H1 (cell line): ENCODE measurements around the gene SERPINA12. TPM values are rescaled to one million over a fixed set of nuclear protein-coding genes. Genes with fewer than 3 reads are reported as not detected.

ENCODE experiments used
- CTCF ChIA-PET: fragments of 300-600 bp; sonication (Branson Sonifier 250); formaldehyde crosslinking; loops from one replicate; lab custom pipeline; 2021; ENCODE audit not compliant: partially characterized antibody; lab: Charles Lee
- POLR2A ChIA-PET: fragments of 300-600 bp; sonication (Branson Sonifier 250); formaldehyde crosslinking; loops from one replicate; lab custom pipeline; 2021; ENCODE audit warnings: inconsistent platforms; ENCODE audit not compliant: partially characterized antibody; lab: Charles Lee
- DNase-seq, 2 experiments: peaks; one replicate each; pipeline versions ENCODE4 v3.0.0 to v3.0.0-alpha.2; 2010 to 2022; ENCODE audit warnings: low spot score in 2 of 2, low read depth in 1 of 2, mixed read lengths in 1 of 2
- FAIRE-seq: peaks from 2 replicates; lab custom pipeline; 2011; peaks lifted over from hg19 to GRCh38; lab: Jason Lieb, UNC
- H2AFZ ChIP-seq: 2 replicates; pipeline ENCODE4 v1.8.1; 2012; ENCODE audit warnings: low read length, inconsistent platforms
- H2AK5ac ChIP-seq: 2 replicates; pipeline ENCODE4 v1.6.1; 2013; ENCODE audit warnings: low read depth, low read length
- H2BK120ac ChIP-seq: replicated peaks from 2 replicates; pipeline ENCODE3; 2013; ENCODE audit warnings: low read depth, low read length, inconsistent platforms
- H2BK12ac ChIP-seq: 2 replicates; pipeline ENCODE4 v1.6.1; 2013; ENCODE audit warnings: low read depth, low read length
- H2BK15ac ChIP-seq: 2 replicates; pipeline ENCODE4 v1.6.1; 2013; ENCODE audit warnings: low read length
- H2BK20ac ChIP-seq: 2 replicates; pipeline ENCODE4 v1.6.1; 2013; ENCODE audit warnings: low read length
- H2BK5ac ChIP-seq: 2 replicates; pipeline ENCODE4 v1.6.1; 2013; ENCODE audit warnings: low read depth, low read length
- H3K14ac ChIP-seq: 2 replicates; pipeline ENCODE4 v1.6.1; 2013; ENCODE audit warnings: inconsistent platforms; ENCODE audit not compliant: insufficient read length
- H3K18ac ChIP-seq: 2 replicates; pipeline ENCODE4 v1.6.1; 2013; ENCODE audit warnings: low read length; ENCODE audit errors: extremely low read depth
- H3K23ac ChIP-seq: 2 replicates; pipeline ENCODE4 v1.6.1; 2013; ENCODE audit warnings: inconsistent platforms; ENCODE audit not compliant: insufficient read length
- H3K23me2 ChIP-seq: 2 replicates; pipeline ENCODE4 v1.6.1; 2013; ENCODE audit warnings: low read depth, low read length
- H3K27ac ChIP-seq: 2 replicates; pipeline ENCODE4 v1.6.1; 2011; ENCODE audit warnings: low read depth, low read length, inconsistent platforms
- H3K27me3 ChIP-seq, 4 experiments: replicated peaks in 1 of 4; 1 replicate in 1 of 4; 2 replicates in 3 of 4; pipeline versions ENCODE4 v1.6.1 to v1.8.1; 2011 to 2013; ENCODE audit warnings: low read length in 3 of 4, mild to moderate bottlenecking in 3 of 4, inconsistent platforms in 2 of 4, mixed read lengths in 2 of 4, moderate library complexity in 1 of 4; ENCODE audit not compliant: control insufficient read depth in 3 of 4, insufficient read depth in 3 of 4; ENCODE audit errors: extremely low read depth in 1 of 4
- H3K36me3 ChIP-seq, 4 experiments: 2 replicates each; pipeline versions ENCODE4 v1.6.1 to v1.8.1; 2011 to 2013; ENCODE audit warnings: mild to moderate bottlenecking in 4 of 4, low read length in 3 of 4, moderate library complexity in 2 of 4, control low read depth in 1 of 4, inconsistent platforms in 1 of 4; ENCODE audit not compliant: insufficient read depth in 4 of 4, control insufficient read depth in 2 of 4
- H3K4ac ChIP-seq: replicated peaks from 2 replicates; pipeline ENCODE3; 2013; ENCODE audit warnings: low read length, low read depth, mixed read lengths, inconsistent platforms; ENCODE audit not compliant: insufficient read length
- H3K4me1 ChIP-seq, 4 experiments: replicated peaks in 1 of 4; 1 replicate in 1 of 4; 2 replicates in 3 of 4; pipeline versions ENCODE4 v1.6.1 to v1.8.1; 2011 to 2013; ENCODE audit warnings: low read length in 3 of 4, inconsistent platforms in 2 of 4, mixed read lengths in 1 of 4; ENCODE audit not compliant: insufficient read depth in 4 of 4, control insufficient read depth in 3 of 4
- H3K4me2 ChIP-seq, 2 experiments: 2 replicates each; pipeline versions ENCODE4 v1.6.1 to v1.8.1; 2011 to 2013; ENCODE audit warnings: low read depth in 2 of 2, low read length in 2 of 2, control low read depth in 1 of 2, inconsistent platforms in 1 of 2, mild to moderate bottlenecking in 1 of 2; ENCODE audit not compliant: insufficient read depth in 1 of 2
- H3K4me3 ChIP-seq, 4 experiments: fragments of 200-600, 300-600 bp in 1 of 4; sonication (generic), shearing (Covaris generic), sonication (Bioruptor Twin) in 1 of 4; 2 replicates each; pipeline versions ENCODE4 v1.5.1 to v1.8.1; 2011 to 2016; ENCODE audit warnings: low read length in 4 of 4, low read depth in 3 of 4, control low read depth in 2 of 4, inconsistent platforms in 2 of 4, mild to moderate bottlenecking in 2 of 4, mixed read lengths in 1 of 4, moderate library complexity in 1 of 4; ENCODE audit not compliant: insufficient read depth in 2 of 4; ENCODE audit errors: extremely low read depth in 1 of 4
- H3K56ac ChIP-seq: replicated peaks from 2 replicates; pipeline ENCODE3; 2013; ENCODE audit warnings: low read depth, mild to moderate bottlenecking, mixed read lengths, low read length, inconsistent platforms; ENCODE audit not compliant: insufficient read length
- H3K79me1 ChIP-seq: 2 replicates; pipeline ENCODE4 v1.6.1; 2013; ENCODE audit warnings: low read depth, low read length, control low read depth
- H3K79me2 ChIP-seq, 2 experiments: 2 replicates each; pipeline versions ENCODE4 v1.6.1 to v1.8.1; 2012 to 2013; ENCODE audit warnings: low read length in 2 of 2, mild to moderate bottlenecking in 2 of 2, inconsistent platforms in 1 of 2; ENCODE audit not compliant: insufficient read depth in 2 of 2, control insufficient read depth in 1 of 2
- H3K9ac ChIP-seq, 4 experiments: replicated peaks in 1 of 4; 1 replicate in 1 of 4; 2 replicates in 3 of 4; pipeline versions ENCODE4 v1.6.1 to v1.8.1; 2011 to 2013; ENCODE audit warnings: low read depth in 3 of 4, low read length in 3 of 4, control low read depth in 2 of 4, mild to moderate bottlenecking in 2 of 4, moderate library complexity in 2 of 4, inconsistent platforms in 1 of 4; ENCODE audit errors: extremely low read depth in 1 of 4
- H3K9me3 ChIP-seq, 2 experiments: 2 replicates each; pipeline versions ENCODE4 v1.6.1 to v1.8.1; 2012 to 2013; ENCODE audit warnings: mild to moderate bottlenecking in 2 of 2, moderate library complexity in 2 of 2, control low read depth in 1 of 2, inconsistent platforms in 1 of 2, low read depth in 1 of 2, low read length in 1 of 2, mixed read lengths in 1 of 2; ENCODE audit not compliant: insufficient read depth in 2 of 2
- H4K20me1 ChIP-seq, 2 experiments: replicated peaks in 1 of 2; 2 replicates each; pipeline versions ENCODE3 to v1.8.1; 2011 to 2013; ENCODE audit warnings: inconsistent platforms in 2 of 2, low read length in 2 of 2, mild to moderate bottlenecking in 1 of 2; ENCODE audit not compliant: insufficient read depth in 2 of 2, control insufficient read depth in 1 of 2
- H4K5ac ChIP-seq: 2 replicates; pipeline ENCODE4 v1.6.1; 2013; ENCODE audit warnings: low read length, low read depth, mixed read lengths, inconsistent platforms; ENCODE audit not compliant: insufficient read length
- H4K8ac ChIP-seq: 2 replicates; pipeline ENCODE4 v1.8.0; 2013; ENCODE audit warnings: mild to moderate bottlenecking, moderate library complexity, low read length, inconsistent platforms; ENCODE audit not compliant: insufficient read depth; ENCODE audit errors: extremely low read depth
- H4K91ac ChIP-seq: replicated peaks from 2 replicates; pipeline ENCODE3; 2013; ENCODE audit warnings: low read length, mixed read lengths, inconsistent platforms; ENCODE audit not compliant: insufficient read length
- EZH2 ChIP-seq: fragments of 200-600 bp; sonication (generic); IDR thresholded peaks from 2 replicates; pipeline ENCODE4 v1.7.1; 2012; ENCODE audit warnings: low read depth, mild to moderate bottlenecking, moderate library complexity, low read length, inconsistent platforms; ENCODE audit not compliant: severe bottlenecking
- KDM1A ChIP-seq: fragments of 200-600, 300-600 bp; sonication (generic); IDR thresholded peaks from 2 replicates; pipeline ENCODE4 v1.7.1; 2016; ENCODE audit warnings: mild to moderate bottlenecking, low read length, borderline replicate concordance
- RAD21 ChIP-seq, 2 experiments: IDR thresholded peaks in 1 of 2; conservative IDR thresholded peaks in 1 of 2; 2 replicates each; pipeline ENCODE4 v1.6.1; 2011; ENCODE audit warnings: low read depth in 2 of 2, low read length in 2 of 2, improper control_type of control experiment in 1 of 2, inconsistent platforms in 1 of 2, mild to moderate bottlenecking in 1 of 2, moderate library complexity in 1 of 2
- SP1 ChIP-seq: IDR thresholded peaks from 2 replicates; pipeline ENCODE4 v1.6.1; 2011; ENCODE audit warnings: low read depth, low read length
- whole genome bisulfite sequencing, 2 experiments: shearing (Covaris generic) in 1 of 2; methylation state at CpG; one replicate each; pipeline versions ENCODE4 v1.1.6 to v1.1.7; 2013 to 2015; ENCODE audit warnings: low lambda C conversion rate in 2 of 2, mixed read lengths in 2 of 2, inconsistent platforms in 1 of 2, low coverage in 1 of 2, missing lambda C conversion rate in 1 of 2; ENCODE audit not compliant: insufficient replicate concordance in 2 of 2, insufficient coverage in 1 of 2, insufficient read length in 1 of 2; ENCODE audit errors: extremely low coverage in 1 of 2, missing lambda C conversion rate in 1 of 2; 5-methylcytosine and 5-hydroxymethylcytosine counted together
- polyA plus RNA-seq, 7 experiments: library from polyadenylated mRNA; depleted of rRNA in 3 of 7; stranded (reverse) in 5 of 7; unstranded in 2 of 7; fragments of >200 nt in 5 of 7; fragments of 200-250 nt in 2 of 7; gene quantifications; 1 replicate in 5 of 7; 2 replicates in 1 of 7; 4 replicates in 1 of 7; pipeline versions ENCODE4 v1.2.1 to v1.2.3, GENCODE V29; 2011 to 2013; ENCODE audit warnings: missing spikeins in 2 of 7, mixed read lengths in 2 of 7
- total RNA-seq: library from RNA; stranded (reverse); fragmentation: NEBNext Ultra II Directional; extraction: Animal tissue kit (Norgen Biotek cat#: 25700); gene quantifications from 2 replicates; pipeline ENCODE4 v1.2.1, GENCODE V29; 2021
- TF ChIP-seq, protein P1 (sequence below), 3 experiments: IDR thresholded peaks; 1 replicate in 2 of 3; 2 replicates in 1 of 3; pipeline versions ENCODE4 v1.5.1 to v1.6.1; 2011; ENCODE audit warnings: low read length in 3 of 3, mild to moderate bottlenecking in 3 of 3, inconsistent platforms in 2 of 3, low read depth in 1 of 3, moderate library complexity in 1 of 3; ENCODE audit not compliant: insufficient read depth in 1 of 3; ENCODE audit errors: control extremely low read depth in 1 of 3
- TF ChIP-seq, protein P2 (sequence below): IDR thresholded peaks from 2 replicates; pipeline ENCODE4 v1.6.1; 2012; ENCODE audit warnings: low read length, inconsistent platforms

Gene SERPINA12
- total and polyA plus RNA-seq, 2 of the 8 experiments (the other 6 are each of a cell fraction or from before 2014, with no cell fraction given): not detected

DNA sequence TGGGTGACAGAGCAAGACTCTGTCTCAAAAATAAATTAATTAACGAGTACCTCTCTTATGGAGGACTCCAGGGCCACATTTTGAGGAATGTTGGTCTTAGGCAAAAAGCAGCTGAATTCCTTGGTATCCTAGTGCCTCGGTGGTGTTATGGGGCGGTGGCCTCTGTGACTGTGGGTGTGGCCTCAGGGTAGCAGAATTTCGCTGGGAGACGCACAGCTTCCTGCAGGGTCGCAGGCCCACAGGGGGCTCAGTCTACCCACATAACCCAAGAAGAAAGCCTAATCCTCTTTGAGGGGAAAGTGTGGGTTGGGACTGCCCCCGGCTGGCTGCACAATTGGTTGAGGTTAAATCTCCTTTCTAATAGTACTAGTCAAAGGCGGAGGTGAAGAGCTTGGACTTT is 40.8 kb upstream of the SERPINA12 start:
- no peak for FAIRE-seq
- TF ChIP-seq, protein P1, sequence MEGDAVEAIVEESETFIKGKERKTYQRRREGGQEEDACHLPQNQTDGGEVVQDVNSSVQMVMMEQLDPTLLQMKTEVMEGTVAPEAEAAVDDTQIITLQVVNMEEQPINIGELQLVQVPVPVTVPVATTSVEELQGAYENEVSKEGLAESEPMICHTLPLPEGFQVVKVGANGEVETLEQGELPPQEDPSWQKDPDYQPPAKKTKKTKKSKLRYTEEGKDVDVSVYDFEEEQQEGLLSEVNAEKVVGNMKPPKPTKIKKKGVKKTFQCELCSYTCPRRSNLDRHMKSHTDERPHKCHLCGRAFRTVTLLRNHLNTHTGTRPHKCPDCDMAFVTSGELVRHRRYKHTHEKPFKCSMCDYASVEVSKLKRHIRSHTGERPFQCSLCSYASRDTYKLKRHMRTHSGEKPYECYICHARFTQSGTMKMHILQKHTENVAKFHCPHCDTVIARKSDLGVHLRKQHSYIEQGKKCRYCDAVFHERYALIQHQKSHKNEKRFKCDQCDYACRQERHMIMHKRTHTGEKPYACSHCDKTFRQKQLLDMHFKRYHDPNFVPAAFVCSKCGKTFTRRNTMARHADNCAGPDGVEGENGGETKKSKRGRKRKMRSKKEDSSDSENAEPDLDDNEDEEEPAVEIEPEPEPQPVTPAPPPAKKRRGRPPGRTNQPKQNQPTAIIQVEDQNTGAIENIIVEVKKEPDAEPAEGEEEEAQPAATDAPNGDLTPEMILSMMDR (IDR thresholded peaks at IDR 0.05; ENCODE audit: control extremely low read depth in 1 of 3, insufficient read depth in 1 of 3, low read depth in 1 of 3, low read length in 3 of 3): peak in 1 of 3 experiments; percentile 20; a peak in 1 of 4 replicates
- no peak for TF ChIP-seq KDM1A
- TF ChIP-seq EZH2: no peak
- TF ChIP-seq, protein P2, sequence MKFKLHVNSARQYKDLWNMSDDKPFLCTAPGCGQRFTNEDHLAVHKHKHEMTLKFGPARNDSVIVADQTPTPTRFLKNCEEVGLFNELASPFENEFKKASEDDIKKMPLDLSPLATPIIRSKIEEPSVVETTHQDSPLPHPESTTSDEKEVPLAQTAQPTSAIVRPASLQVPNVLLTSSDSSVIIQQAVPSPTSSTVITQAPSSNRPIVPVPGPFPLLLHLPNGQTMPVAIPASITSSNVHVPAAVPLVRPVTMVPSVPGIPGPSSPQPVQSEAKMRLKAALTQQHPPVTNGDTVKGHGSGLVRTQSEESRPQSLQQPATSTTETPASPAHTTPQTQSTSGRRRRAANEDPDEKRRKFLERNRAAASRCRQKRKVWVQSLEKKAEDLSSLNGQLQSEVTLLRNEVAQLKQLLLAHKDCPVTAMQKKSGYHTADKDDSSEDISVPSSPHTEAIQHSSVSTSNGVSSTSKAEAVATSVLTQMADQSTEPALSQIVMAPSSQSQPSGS: no peak
- no peak for TF ChIP-seq SP1
- TF ChIP-seq RAD21 (IDR thresholded peaks at IDR 0.05 in 1 of 2, conservative IDR thresholded peaks at IDR 0.05 in 1 of 2; ENCODE audit: low read depth in 2 of 2, low read length in 2 of 2): peak; percentile 13 to 37; a peak in 2 of 4 replicates

More for the DNA sequence above, 40.8 kb upstream of the SERPINA12 start:
- 79% methylated on average over 8 of the region's 8 CpGs; no CpG with 5 or more reads in 1 of the 2 experiments for WGBS, 2 experiments
- Histone ChIP-seq H3K9ac (no peak overlapping the region), H4K91ac (no peak overlapping the region), H4K5ac (no peak overlapping the region), H3K79me2 (no peaks in the 10 kb centered on the region), H3K4me3 (no peak overlapping the region), H3K56ac (no peak overlapping the region), H3K36me3 (no peaks in the 10 kb centered on the region), H3K4me2 (no peak overlapping the region), H3K4me1 (peaks cover 0 to 3% (median 1%) of the 10 kb centered on the region in 4 experiments; a peak in 6 of 7 replicates), H3K4ac (no peak overlapping the region), H3K79me1 (no peaks in the 10 kb centered on the region), H4K8ac (no peak overlapping the region), H2BK5ac (no peak overlapping the region), H3K9me3 (no peaks in the 10 kb centered on the region), H3K27me3 (no peaks in the 10 kb centered on the region), H3K23me2 (no peaks in the 10 kb centered on the region), H3K18ac (no peak overlapping the region), H3K27ac (no peak overlapping the region), H2BK20ac (no peak overlapping the region), H3K23ac (no peak overlapping the region), H2AFZ (no peak overlapping the region), H3K14ac (no peak overlapping the region), H2BK120ac (no peak overlapping the region), H4K20me1 (no peaks in the 10 kb centered on the region), H2BK12ac (no peak overlapping the region), H2AK5ac (no peak overlapping the region), H2BK15ac (no peak overlapping the region)
- peak in 1 of 2 experiments; percentile 46 for DNase-seq
- ChIA-PET CTCF (interaction anchor here (0.6 to 5.5 kb wide), 20 partner anchors 10 to 884 kb away, joined by 3 to 53 read pairs (median 5); partner anchors contain the start of genes SERPINA4 and SERPINA6), POLR2A (no interaction called here)
